Stimulated activated CD4-positive, alpha-beta T cell treated with anti-CD3 and anti-CD28 coated beads, Interleukin-12 subunit alpha, Interleukin-12 subunit beta, amount 100 ng/mL, for 24 hours (primary cell): Measurements from ENCODE around the gene PPDPF.

Source experiments
- DNase-seq, 2 experiments: peaks; one replicate each; pipeline ENCODE4 v3.0.0-alpha.2; 2020; ENCODE audit warnings: low read depth in 2 of 2

Gene PPDPF

GRCh38 chr20:63520934-63521601, 503 bp downstream of the PPDPF start:
- DNase-seq: peak; percentile 42 to 51

- no peak for DNase-seq
Measured at GRCh38 chr20:63521602-63522001, 1.0 kb downstream of the PPDPF start.

DNA sequence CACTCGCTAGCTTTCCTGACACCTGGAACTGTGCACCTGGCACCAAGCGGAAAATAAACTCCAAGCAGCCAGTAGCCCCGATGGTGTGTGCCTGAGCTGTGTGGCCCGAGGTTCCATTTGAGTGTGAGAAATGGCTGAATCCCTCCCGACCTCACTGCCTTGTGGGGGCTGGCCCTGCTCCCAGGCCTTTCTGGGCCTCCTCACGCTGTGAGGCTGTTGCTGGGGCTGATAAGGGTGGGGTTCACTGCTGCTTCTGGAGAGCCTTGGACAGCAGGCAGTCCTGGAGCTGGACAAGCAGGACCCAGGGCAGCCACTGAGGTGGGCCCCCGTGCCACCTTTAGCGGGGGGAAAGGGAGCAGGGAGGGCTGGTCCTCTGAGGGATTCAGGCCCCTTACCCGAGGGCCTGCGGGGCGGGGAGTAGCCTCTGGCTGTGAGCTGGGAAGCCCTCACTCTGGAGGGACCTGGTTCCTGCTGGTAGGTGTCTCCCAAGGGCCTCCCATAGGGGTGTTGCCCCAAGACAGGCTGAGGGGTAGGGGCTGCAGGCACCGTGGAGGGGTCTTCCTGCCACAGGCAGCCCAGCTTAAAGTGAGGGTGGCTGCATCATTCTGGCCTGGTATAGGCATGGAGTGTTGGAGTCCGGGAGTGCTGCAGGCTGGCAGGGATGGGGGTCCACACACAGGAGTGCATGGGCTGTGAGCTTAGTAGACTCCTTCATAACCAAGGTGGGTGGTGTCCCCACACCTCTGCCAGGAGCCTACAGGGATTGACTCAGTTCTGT, 1.7 kb downstream of the PPDPF start:
- no peak for DNase-seq

- no peak for DNase-seq
Measured at GRCh38 chr20:63522981-63523611, 2.5 kb downstream of the PPDPF start.

GRCh38 chr20:63525185-63525584, 4.6 kb downstream of the PPDPF start:
- no peak for DNase-seq

DNA sequence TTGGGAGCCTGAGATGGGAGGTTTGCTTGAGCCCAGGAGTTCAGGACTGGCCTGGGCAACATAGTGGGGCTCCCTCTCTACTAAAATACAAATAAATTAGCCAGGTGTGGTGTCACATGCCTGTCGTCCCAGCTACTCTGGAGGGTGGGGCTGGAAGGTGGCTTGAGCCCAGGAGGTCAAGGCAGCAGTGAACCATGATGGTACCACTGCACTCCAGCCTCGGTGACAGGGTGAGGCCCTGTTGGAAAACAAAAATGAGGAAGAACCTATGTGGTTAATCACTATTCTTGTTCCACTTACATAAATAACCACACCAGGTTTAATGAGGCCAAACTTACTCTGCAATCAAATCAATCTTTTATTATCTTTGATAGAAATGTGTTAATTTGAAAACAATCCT, 5.4 kb downstream of the PPDPF start:
- no peak for DNase-seq

- no peak for DNase-seq
Measured at GRCh38 chr20:63527184-63527583, 6.6 kb downstream of the PPDPF start.

GRCh38 chr20:63529180-63529860, 8.8 kb downstream of the PPDPF start:
- DNase-seq: no peak

DNA sequence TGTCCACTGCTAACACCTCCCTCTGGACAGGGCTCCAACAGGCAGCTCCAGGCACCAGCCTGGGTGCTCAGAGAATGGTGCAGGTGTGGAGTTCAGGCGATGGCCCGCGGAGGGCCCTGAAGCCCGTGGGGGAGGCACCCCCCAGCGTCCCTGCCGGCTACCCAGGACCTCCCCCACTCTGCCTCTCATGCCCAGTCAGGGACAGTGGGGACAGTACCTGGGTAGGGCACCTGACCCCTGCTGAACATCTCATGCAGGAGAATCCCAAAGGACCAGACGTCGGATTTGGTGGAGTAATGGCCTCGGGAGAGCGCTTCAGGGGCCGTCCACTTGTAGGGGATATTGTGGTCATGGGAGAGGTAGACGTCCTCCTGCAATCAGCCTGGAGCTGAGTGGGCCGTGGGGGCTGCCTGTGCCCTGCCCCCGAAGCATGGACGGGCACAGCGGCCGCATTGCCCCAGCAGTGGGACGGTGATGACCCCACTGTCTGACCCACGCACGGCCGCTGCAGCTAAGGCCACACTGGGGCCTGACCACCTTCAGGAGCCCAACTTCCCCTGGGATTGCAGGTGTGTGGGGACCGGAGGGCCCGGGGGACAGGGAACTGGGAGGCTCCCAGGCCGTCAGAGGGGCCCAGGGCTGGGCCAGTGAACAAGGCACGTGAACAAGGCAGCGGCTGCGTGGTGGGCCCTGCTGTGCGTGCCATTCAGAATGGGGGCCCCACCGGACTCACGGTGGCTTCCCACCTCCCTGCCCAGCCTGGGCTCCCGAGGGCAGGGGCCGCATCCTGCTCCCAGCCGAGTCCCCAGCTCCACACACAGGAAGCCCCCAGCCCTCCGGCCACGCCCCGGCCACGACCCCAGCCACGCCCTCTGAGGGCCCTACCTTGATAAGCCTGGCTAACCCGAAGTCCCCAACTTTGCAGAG, 9.6 kb downstream of the PPDPF start:
- no peak for DNase-seq

- no peak for DNase-seq
Measured at GRCh38 chr20:63530788-63531160, 10.2 kb downstream of the PPDPF start.

- no peak for DNase-seq
Measured at GRCh38 chr20:63531686-63532448, 11.3 kb downstream of the PPDPF start.

GRCh38 chr20:63532449-63532971, 11.9 kb downstream of the PPDPF start:
- DNase-seq: no peak

DNA sequence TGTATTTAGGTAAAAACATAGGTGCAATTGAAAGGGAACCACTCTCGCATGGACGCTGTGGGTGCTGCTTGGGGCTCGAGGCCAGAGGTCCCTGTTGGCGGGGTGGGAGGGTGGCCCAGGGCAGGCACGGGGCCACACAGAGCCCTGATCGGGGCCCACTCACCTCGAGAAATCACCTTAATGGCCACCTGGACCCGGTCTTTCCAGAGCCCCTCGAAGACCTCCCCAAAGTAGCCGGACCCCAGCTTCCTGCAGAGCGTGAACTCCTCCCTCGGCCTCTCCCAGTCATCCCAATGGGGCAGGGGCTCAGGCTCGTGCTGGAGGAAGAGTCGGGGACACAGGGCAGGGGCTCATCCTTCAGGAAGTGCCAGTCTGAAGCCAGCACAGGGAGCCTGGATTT, 12.8 kb downstream of the PPDPF start:
- DNase-seq: no peak

DNA sequence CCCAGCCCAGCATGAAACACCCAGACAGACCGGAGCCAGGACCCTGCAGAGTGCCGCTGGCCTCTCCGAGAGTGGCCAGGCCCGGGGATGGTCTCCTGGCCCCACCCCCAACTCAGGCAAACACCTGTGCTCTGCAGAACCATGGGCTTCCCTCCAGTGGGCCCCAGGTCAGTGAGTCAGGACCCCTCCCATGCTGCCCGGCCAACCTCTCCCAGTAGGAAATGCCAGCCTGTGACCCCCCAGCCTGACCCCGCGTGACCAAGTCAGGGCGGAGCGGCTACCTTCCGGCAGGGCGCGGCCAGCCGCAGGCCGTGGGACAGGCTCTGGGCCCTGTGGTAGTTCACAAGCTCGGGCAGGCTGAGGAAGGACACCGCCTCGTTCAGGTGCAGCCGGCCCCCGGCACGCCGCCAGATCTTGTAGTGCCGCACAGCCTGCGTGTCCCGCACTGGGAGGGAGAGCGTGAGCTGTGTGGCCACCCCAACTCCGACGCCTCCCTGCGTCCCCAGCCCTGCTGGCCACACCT, 13.4 kb downstream of the PPDPF start:
- no peak for DNase-seq

DNA sequence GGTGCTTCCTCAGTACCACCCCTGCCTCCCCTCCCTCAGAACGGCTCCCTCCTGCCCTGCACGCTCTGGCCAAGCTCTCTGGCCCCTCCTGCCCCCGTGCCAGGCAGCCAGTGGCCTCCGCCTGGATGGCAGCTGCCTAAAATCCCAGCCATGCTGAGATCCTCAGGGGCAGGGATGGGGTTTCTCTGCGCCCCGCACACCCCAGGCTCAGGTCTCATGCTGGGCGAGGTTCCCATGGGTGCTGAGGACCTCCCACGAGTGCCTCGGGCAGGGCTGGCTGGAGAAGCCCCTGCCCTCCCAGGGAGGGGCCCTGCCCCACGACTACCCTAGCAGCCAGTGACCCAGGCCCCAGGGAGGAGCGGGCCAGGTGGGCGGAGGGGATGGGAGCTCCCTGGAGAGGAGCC, 13.9 kb downstream of the PPDPF start:
- no peak for DNase-seq

DNA sequence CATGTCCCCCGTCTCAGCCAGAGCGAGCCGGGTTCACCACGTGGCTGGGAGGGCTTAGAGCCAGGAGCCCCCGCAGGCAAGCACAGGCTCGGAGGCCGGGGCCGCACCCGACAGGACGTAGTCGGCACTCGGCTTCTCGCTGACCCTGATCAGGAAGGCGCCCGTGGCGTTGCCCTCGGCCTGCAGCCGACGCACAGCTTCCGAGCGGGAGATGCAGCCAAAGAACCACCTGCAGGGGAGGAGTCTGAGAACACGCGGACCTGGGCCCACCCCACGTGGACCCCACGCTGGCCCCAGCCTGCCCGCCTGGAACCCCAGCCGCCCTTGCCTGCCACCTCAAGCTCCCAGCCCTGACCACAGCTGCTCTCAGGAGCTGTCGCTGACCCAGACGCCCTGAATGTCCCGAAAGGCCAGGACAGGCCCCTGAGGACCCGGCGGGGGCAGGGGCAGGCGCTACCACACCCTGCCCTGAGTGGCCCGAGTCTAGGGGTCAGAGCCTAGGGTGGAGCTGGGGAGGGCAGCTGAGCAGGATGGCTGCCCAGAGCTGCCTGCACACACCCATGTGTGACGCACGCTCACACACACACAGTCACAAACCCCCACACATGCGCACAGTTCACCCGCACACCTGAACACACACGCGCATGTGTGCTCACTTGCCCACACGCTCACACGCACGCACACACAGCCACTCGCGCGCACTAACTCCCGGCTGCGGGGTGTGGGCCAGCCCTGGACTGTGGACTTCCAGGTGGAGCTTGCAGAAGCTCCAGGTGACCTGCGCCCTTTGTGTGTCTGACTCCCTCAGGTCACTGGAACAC, 14.5 kb downstream of the PPDPF start:
- no peak for DNase-seq

DNA sequence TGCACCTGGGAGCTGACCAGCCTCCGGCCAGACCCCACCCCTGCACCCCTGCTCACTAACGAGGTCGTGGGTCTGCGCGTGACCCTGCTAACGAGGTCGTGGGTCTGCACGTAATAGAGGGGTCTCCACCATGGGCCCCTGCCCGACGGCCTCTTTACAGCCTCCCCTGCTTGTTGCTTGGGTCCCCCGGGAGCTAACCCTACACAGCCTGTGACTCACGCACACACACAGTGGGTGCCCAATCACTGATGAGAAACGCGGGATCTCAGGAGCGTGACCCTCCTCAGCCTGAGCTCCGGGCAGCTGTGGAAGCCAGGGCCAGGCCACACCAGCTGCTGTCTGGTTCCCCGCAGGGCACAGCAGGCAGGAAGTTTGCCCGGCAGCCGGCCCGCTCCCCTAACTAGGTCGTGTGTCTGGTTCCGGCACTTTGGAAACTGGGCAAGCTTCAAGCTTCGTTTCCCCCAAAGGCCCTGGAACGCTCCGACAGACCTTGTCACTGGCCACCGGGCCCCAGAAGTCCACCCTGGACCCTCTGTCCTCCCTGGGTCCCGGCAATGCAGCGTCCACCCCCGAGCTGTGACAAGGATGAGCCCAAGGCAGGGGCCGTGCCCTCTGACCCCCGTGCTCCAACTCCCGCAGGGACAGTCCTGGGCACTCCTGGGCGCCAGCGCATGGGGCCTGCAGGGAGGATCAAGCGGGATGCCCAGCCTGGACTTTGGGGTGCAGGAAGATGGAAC, 15.8 kb downstream of the PPDPF start:
- DNase-seq: no peak

DNA sequence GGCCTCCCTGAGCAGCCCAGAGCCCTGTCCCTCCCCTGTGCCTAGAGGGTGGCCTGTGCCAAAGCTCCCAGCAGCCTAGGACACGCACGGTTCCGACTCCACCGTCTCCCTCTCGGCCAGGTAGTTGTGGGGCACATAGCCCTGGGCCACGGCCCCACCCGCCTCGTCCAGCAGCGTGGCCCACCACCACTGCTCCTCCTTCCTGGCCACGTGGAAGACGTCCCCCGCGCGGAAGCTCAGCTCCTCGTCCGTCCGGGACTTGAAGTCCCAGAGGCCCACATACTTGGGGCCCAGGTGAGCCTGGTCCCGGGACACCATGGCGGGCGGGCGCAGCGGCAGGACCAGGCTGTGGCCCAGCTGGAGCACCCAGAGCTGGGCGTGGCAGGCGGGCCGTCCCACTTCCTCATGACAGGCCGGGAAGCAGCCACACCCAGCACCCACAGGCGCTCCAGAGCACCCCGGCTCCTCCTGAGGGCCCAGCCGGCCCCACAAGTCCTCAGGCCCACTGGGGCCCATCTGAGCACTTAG, 16.5 kb downstream of the PPDPF start, which contains the start of gene PTK6:
PTK6 (minus strand) TSS at position 380 of the 528 bp plus-strand sequence; CDS start at position 318, 62 bp downstream.
- DNase-seq: no peak
